NCI-H1048 (cell line): ENCODE measurements around the gene SLC6A12.
"Not testable (repeated sequence)": the region's sequence is repeated elsewhere in the genome, so short reads cannot be mapped to it uniquely, and the experiment has no call there.

ENCODE experiments used
- DNase-seq: peaks from one replicate; lab custom pipeline; 2025; lab: John Stamatoyannopoulos, UW

Gene SLC6A12

GRCh38 chr12:214003-214741 is at the start of gene SLC6A12:
Gene SLC6A12, minus strand, starts transcription at chr12:214157. Its CDS starts 4,171 bp downstream, at chr12:209986.
- DNase-seq, result no peak

GRCh38 chr12:263574-263973 is 49.6 kb upstream of the SLC6A12 start:
- DNase-seq, result no peak

DNA sequence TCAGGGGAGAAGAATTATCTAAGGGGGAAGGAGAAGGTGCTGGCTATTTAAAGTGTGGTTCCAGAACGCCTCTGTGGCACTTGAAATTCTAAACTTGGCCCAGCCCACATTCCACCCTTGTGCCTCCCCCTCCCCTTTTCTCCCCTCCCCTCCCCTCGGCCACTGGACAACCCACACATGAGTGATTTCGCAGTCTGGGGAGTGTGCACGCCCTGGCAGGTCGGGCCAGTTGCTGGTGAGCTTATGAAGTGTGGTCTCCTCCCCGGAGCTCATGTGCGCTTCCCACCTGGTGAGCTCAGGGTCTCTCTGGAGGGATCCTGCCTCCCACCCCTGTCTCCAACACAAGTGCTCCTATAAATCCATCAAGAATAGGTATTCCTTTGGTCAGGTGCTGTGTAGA is 48.9 kb upstream of the SLC6A12 start, which contains the start of gene SLC6A13:
TSS of gene SLC6A13 (minus strand) at position 20 of the 400 bp plus-strand sequence. CDS start 2,784 bp downstream, outside the sequence.
- no peak for DNase-seq

DNA sequence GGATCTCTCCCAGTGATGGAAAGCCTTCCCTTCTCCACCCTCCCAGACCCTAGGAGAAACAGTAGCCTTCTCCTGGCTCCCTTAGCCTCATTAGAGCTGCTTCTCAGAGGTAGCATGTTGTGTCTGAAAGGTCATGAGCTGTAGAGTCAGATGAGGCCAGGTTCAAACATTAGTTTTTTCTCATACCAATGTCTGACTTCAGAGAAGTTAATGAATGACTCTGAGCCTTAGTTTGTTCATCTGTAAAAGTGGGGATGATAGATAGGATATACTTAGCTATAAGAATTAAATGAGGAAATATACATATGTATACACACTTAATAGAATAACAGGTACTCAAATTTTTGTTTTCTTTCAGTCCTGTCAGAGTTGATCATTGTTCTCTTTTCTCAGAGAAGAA is 48.2 kb upstream of the SLC6A12 start:
- no peak for DNase-seq

GRCh38 chr12:257521-258321 is 43.8 kb upstream of the SLC6A12 start:
- no peak for DNase-seq

DNA sequence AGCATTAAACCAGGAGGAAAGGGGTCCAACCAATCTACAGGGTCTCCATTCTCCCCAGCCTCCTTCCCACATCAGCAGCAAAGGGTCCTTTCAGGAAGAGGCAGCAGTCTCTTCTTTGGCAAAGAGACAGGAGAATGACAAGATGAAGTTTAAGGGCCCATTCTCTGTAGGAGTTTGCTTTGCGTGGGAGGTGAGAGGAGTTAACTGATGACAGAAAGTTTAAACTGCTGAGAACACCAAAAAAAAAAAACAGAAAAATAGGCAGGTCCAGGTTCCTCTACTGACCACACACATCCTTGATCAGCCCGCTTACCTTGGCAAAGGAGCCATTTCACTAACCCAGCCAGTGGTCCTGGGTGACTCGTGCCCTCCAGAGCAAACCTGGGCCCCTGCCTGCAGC is 43.0 kb upstream of the SLC6A12 start:
- DNase-seq, result no peak

DNA sequence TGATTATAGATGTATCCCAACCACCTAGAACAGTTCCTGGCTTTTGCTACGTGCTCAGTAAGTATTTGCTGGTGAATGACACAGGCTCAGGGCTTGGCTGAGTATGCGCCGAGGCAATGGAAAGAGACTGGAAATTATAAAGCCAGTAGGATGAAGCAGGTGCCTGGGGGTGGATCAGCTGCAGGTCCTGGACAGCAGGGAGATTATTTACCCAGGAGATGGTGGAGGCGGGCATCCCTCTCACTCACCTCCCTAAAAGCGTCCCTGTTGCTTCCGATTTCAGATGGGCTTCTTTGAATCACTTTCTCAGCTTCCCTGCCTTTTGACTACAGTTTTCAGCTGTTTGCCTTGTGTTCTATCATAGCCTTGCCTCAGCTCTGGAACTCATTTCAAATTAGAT is 42.3 kb upstream of the SLC6A12 start:
- DNase-seq, result no peak

GRCh38 chr12:254912-255311 is 41.0 kb upstream of the SLC6A12 start:
- DNase-seq, result no peak

DNA sequence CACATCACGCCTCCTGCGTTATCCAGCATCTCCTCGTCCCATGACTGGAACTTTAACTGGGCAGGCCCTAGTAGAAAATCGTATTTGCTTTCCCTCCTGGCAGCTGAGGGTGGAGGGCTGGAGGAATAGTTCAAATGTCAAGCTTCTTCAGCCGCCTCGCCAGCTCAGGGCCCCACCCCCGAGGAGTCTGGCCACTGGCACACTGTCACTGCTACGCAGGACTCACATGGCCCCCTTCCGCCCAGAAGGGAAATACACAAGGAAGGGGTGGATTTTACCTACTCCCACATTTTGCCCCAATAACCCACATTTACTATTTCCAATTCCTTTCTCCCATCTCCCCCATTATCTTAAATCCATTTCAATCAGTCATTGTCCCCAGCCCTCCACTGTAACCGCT is 40.1 kb upstream of the SLC6A12 start:
- no peak for DNase-seq

DNA sequence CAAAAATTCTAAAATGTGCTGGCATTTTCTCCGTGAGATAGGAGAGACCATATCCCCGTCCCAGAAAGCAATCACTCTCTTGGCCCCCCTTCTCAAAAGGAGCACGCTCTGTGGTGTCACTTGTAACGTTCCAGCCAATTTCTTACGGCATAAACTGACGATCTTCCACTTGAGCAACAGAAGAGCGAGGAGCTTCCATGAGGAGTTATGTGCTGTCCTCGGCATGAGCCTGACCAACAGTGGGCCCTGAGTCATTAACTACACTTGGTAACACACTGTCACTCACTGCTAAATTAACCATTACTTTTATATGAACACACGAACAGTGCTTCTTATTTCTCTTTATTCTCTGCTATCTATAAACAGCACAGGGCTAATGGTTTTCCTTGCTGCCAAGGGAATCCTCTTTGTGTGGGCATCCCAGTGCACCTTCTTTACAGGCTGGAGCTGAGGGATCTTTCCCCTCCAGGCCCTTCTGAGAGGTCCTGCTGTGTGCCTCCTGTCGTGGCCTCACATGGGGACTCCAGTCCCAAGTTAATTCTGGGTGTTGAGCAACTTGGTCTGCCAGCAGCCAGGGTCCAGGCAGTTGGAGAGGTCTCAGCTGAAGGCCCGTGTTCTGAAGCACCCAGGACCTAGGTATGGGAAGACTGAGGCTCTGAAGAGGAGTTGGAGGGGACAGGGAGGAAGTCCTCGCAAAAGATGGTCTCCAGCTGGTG is 39.3 kb upstream of the SLC6A12 start:
- DNase-seq, result no peak

DNA sequence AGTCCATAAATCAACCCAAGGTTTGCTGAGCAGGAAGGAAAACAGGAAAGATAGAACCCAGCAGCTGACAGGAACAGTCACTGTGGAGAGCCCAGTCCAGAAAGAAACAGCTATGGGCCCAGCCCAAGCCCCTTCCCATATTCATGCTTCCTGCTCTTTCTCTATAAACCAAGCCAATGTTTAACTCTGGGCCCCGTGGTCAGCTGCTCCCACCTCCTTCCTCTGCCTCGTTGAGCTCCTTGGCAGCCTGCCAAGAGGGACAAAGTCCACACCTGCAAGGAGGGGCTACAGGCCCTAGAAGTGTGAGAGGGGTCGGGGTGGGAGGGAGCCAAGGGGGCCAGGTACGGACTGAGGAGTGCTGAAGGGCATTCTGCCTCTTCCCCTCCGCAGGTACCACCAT is 38.7 kb upstream of the SLC6A12 start:
- no peak for DNase-seq

DNA sequence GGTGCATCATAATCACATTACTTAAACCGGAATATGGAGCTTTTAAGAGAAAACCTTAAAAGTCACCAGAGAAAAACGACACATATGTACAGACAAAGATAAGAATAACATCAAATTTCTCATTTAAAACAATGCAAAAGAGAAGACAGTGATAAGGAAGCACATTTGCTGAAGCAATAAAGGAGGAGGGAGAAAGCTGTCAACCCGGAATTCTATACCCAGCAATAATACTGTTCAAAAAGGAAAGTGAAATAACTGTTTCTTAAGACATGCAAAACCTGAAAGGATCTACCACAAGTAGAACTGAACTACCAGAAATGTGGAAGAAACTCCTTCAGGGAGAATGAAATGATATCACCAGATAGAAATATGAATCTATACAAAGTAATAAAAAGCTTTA is 33.3 kb upstream of the SLC6A12 start:
- DNase-seq, result no peak

- no peak for DNase-seq
Observed at GRCh38 chr12:243381-243780, 29.4 kb upstream of the SLC6A12 start.

DNA sequence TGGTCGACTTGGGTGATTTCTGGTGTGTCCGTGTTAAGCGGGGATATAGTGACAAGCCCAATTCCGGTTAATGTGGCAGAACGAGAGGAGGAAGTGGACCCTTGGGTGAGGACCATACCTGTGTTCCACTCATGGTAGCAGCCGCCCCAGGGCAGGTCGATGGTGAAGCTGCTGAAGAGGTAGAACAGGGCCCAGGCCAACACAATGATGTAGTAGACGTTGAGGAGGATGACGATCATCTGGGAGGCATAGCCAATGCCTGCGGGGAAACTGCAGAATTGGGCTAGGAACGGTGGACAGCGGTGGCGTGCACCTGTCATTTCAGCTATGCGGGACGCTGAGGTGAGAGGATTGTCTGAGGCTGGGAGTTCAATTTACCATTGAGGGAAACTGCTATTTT is 28.5 kb upstream of the SLC6A12 start:
- no peak for DNase-seq

DNA sequence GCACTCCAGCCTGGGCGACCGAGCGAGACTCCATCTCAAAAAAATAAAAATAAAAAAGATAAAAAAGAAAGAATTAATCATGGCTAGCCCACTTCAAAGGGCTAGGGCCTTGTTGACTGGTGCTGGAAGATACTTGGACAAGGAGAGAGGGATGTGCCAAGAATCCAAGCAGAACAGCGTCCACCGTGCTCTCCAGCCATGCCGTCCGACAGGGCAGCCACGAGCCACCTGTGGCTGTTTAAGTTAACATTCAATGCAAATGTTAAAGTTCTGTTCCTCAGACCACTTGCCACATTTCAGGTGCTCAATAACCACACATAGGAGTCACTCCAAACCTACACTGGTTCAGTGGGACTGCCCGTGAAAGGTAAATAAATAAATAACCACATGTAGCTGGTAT is 27.3 kb upstream of the SLC6A12 start:
- DNase-seq, result no peak

GRCh38 chr12:240566-240965 is 26.6 kb upstream of the SLC6A12 start:
- DNase-seq, result no peak

DNA sequence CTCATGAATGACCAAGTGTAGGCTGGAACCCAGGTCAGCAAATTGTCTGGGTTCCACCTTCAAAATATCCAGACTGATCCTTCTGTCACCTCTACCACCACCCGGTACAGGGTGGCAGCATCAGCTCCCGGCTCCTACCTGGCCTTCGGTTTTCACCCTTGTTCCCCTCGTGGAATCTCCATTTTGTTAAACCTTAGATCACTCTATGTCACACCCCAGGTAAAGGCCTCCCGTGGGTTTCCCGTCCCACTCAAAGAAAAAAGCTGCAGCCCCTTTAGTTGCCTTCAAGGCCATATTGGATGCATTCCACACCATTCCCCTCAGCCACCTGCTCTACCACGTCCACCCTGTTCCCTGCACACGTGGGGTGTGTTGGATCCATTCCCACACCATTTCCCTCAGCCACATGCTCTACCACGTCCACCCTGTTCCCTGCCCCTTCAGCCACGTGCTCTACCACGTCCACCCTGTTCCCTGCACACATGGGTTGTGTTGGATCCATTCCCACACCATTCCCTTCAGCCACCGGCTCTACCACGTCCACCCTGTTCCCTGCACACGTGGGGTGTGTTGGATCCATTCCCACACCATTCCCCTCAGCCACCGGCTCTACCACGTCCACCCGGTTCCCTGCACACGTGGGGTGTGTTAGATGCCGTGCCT is 24.9 kb upstream of the SLC6A12 start:
- no peak for DNase-seq

- no peak for DNase-seq
Observed at GRCh38 chr12:238116-238515, 24.2 kb upstream of the SLC6A12 start.

DNA sequence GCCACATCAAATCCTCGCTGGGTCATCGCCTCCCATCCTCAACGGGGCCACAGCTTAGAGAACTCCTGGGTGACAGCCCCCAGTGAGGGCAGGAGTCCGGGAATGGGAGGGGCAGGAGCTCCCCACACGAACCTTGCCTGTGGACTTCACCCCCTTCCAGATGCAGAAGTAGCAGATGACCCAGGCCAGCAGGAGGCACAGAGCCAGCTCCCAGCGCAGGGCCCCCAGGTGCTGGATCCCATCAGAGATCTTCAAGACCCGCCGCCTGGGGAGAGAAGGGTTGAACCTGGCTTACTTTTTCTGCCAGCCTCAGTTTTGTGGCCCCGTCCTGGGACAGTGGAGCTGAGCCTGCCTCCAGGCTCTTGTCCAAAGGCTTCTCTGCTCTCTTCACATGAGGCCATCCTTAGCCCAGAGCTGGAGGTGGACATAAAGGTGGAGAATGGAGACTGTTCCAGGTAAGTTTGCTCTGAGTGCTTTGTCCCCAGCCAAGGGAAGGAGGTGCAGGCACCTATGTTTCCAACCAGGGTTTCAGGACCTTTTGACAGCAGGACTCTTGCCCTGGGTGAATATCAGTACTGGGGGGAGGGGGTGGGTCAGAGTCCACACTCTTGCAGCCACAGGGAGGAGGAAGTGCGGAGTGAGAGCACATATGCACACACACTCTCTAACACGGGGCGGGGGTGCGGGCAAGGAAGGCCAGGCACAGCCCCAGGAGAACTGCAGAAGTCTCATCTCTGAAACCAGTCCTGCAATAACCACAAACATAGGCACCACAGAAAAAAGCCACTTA is 23.3 kb upstream of the SLC6A12 start:
- DNase-seq, result no peak

GRCh38 chr12:236445-236844 is 22.5 kb upstream of the SLC6A12 start:
- no peak for DNase-seq

GRCh38 chr12:235967-236366 is 22.0 kb upstream of the SLC6A12 start:
- DNase-seq, result not testable (repeated sequence)
